GM18519 (cell line): Measurements from ENCODE around the gene MYD88.

Experiments used
- ATAC-seq: cut with Tn5 transposase; IDR thresholded peaks from one replicate; pipeline ENCODE4 v1.9.1; 2021; ENCODE audit warnings: mild to moderate bottlenecking, moderate library complexity; ENCODE audit not compliant: unreplicated experiment, low FRiP score

The MYD88 gene

GRCh38 chr3:38139652-38140051, 1.2 kb downstream of the MYD88 start:
- ATAC-seq: no peak

GRCh38 chr3:38140326-38141172, 2.1 kb downstream of the MYD88 start:
- ATAC-seq: no peak

GRCh38 chr3:38141173-38141951, 2.9 kb downstream of the MYD88 start:
- ATAC-seq: no peak

GRCh38 chr3:38141952-38142273, 3.5 kb downstream of the MYD88 start:
- ATAC-seq: no peak

GRCh38 chr3:38142959-38143358, 4.5 kb downstream of the MYD88 start:
- no peak for ATAC-seq

- no peak for ATAC-seq
These were observed 5.0 kb downstream of the MYD88 start for GRCh38 chr3:38143511-38143910.

- ATAC-seq: no peak
These were observed 8.0 kb downstream of the MYD88 start for GRCh38 chr3:38146504-38146903.

- no peak for ATAC-seq
These were observed 9.0 kb downstream of the MYD88 start for GRCh38 chr3:38147421-38147820.

- ATAC-seq: no peak
These were observed 9.9 kb downstream of the MYD88 start for GRCh38 chr3:38148311-38148882.

- no peak for ATAC-seq
These were observed 11.2 kb downstream of the MYD88 start for GRCh38 chr3:38149708-38150107.

GRCh38 chr3:38150780-38151528, 12.5 kb downstream of the MYD88 start:
- no peak for ATAC-seq

- no peak for ATAC-seq
These were observed 13.3 kb downstream of the MYD88 start for GRCh38 chr3:38151667-38152265.

- no peak for ATAC-seq
These were observed 14.1 kb downstream of the MYD88 start for GRCh38 chr3:38152609-38153008.

- ATAC-seq: no peak
These were observed 14.8 kb downstream of the MYD88 start for GRCh38 chr3:38153221-38153620.

GRCh38 chr3:38154033-38154494, 15.6 kb downstream of the MYD88 start:
- no peak for ATAC-seq

GRCh38 chr3:38154625-38155255, 16.3 kb downstream of the MYD88 start:
- ATAC-seq: no peak

GRCh38 chr3:38155825-38156224, 17.4 kb downstream of the MYD88 start:
- no peak for ATAC-seq

- no peak for ATAC-seq
These were observed 18.7 kb downstream of the MYD88 start for GRCh38 chr3:38157117-38157516.

GRCh38 chr3:38157595-38157994, 19.1 kb downstream of the MYD88 start:
- no peak for ATAC-seq

- no peak for ATAC-seq
These were observed 20.0 kb downstream of the MYD88 start for GRCh38 chr3:38158472-38158871.
